Superior temporal gyrus (tissue), 1 donor: ENCODE results near the gene EPC1.
"Not testable (repeated sequence)": the region's sequence is repeated elsewhere in the genome, so short reads cannot be mapped to it uniquely, and the experiment has no call there.

ENCODE experiments used
- DNase-seq: peaks from one replicate; pipeline ENCODE4 v3.0.0-alpha.2; 2016; ENCODE audit errors: extremely low spot score

Gene EPC1

DNA sequence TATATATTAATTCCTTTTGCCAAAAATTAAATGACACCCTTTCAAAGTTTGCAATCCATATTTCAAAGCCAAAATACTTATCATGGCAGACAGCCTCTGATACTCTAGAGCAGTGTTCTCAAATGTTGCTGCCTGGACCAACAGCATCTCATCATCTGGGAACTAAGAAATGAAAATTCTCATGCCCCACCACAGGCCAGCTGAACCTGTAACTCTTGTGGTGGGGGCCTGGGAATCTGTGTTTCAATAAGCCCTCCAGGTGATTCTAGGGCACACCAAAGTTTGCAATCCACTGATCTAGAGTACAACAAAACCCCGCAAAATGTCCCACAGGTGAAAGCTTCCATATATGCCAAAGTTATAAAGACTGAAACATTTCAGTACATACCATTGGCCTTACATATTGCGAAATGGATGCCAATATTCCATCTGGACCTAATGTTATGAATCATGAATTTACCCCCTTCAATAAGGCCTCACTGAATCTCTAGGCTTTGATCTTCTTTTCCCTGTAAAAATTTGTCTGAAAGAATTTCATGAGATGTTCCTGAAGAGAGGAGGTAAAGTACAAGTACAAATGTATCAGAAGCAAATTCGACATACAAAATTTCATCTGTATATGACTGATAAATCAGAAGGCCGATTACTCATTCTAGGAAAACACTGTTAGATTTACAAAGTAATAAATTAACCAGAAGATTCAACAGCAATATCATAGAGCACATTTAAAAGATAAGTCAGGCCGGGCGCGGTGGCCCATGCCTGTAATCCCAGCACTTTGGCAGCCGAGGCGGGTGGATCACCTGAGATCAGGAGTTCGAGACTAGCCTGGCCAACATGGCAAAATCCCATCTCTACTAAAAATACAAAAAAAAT lies 25.3 kb upstream of the EPC1 start:
- no peak for DNase-seq

DNA sequence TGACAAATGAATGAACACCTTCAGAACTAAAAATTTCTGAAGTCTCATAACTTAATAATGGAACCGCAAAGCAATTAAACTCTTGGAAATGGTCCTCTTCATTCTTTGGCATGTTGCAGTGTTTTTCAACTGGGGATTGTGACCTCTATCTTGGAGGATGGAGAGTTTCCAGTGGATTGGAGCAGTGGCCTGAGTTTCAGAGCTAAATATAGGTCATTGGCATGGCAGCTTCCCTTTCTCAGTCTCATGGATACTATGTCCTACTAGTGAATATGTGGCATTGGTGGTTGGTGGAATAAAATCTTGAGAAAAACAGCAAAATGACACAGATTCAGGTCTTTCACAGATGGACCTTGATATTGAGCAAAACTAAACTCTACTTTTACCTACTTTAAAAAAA lies 24.1 kb upstream of the EPC1 start:
- no peak for DNase-seq

GRCh38 chr10:32367793-32368453 lies 21.0 kb upstream of the EPC1 start:
- DNase-seq = peak; percentile 92

DNA sequence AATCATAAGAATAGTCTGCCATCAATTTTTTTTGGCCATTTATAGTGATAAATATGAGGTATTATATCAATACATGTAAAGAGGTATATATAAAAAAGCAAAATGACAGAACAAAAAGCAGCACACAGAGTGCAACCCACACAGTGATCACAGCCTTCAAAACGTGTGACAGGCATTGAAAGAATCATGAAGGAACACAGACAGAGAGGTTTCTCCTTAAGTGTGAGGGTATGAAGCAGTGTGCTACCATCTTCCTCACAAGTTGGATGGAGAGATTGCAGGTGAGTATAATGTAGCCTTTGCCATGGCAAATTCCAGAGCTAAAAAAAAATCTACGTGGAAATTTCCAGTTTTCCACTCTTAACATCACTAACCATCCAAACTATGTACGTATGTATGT lies 19.6 kb upstream of the EPC1 start:
- no peak for DNase-seq

GRCh38 chr10:32366111-32366510 lies 19.2 kb upstream of the EPC1 start:
- DNase-seq = no peak

- DNase-seq = not testable (repeated sequence)
These were observed 18.4 kb upstream of the EPC1 start for GRCh38 chr10:32365404-32365803.

- no peak for DNase-seq
These were observed 15.6 kb upstream of the EPC1 start for GRCh38 chr10:32362571-32362970.

GRCh38 chr10:32360884-32361283 lies 13.9 kb upstream of the EPC1 start:
- DNase-seq = no peak

DNA sequence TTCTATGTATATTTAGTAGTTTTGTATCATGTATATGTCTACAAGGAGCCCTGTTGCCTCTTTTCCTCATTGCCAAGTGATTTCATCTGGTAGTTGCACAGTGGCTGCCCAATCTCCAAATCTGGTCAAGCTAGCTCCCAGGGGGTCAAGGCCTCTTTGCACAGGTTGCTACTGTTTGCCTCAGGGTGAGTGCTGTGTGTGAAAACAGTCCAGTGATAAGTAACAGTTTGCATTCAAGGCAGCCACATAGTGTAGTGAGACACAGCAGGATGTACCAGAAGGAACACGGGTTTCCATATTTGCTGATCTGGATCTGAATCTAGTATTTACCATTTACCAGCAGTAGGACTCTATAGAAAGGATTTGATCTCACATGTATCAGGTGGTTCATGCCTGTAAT lies 13.3 kb upstream of the EPC1 start:
- no peak for DNase-seq

GRCh38 chr10:32357056-32357735 lies 10.2 kb upstream of the EPC1 start:
- DNase-seq = no peak

DNA sequence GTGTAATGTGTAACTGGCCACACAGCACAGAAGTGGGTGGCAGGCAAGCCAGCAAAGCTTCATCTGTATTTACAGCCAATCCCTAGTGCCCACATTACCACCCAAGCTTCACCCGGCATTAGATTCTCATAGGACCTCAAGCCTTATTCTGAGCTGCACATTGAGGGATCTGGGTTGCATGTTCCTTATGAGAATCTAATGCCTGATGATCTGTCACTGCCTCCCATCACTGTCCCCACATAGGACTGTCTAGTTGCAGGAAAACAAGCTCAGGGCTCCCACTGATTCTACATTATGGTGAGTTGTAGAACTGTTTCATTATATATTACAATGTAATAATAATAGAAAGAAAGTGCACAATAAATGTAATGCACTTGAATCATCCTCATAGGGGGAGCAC lies 7.7 kb upstream of the EPC1 start:
- DNase-seq = not testable (repeated sequence)

GRCh38 chr10:32350811-32351350 lies 3.9 kb upstream of the EPC1 start:
- DNase-seq = no peak

DNA sequence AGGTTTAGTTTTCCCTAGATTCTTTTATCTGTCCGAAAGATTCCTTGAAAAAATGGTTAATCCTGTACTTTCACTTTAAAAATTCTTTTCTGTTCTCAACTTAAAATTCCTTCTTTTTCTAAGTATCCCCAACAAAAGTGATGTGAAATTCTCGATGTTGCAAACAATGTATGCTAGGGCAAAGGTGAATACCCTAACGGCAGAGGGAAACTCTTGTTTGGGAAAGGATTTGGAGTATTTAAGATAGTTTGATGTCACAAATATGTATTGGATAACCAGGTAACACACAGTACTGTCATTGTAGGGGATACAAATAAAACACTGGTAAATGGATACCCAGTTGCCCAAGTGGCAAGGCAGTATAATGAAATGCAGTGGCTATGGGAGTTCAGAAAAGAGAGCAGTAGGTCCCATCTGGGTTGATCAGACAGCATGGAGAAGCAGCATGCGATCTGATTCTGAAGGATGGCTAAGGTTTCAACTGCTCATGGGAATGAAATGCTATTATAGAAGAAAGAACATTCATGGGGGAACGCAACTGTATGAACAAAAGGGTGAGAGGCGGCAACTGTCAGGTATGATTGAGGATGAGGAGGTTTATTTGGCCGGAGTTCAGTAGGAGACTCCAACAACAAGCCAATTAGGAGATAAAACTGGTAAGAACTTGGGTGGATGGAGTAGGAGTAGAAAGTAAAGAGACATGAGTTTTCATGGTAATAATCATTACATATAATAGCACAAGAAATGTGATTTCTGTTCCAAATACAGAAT lies 3.2 kb upstream of the EPC1 start:
- no peak for DNase-seq

GRCh38 chr10:32349199-32349585 lies 2.2 kb upstream of the EPC1 start:
- no peak for DNase-seq

DNA sequence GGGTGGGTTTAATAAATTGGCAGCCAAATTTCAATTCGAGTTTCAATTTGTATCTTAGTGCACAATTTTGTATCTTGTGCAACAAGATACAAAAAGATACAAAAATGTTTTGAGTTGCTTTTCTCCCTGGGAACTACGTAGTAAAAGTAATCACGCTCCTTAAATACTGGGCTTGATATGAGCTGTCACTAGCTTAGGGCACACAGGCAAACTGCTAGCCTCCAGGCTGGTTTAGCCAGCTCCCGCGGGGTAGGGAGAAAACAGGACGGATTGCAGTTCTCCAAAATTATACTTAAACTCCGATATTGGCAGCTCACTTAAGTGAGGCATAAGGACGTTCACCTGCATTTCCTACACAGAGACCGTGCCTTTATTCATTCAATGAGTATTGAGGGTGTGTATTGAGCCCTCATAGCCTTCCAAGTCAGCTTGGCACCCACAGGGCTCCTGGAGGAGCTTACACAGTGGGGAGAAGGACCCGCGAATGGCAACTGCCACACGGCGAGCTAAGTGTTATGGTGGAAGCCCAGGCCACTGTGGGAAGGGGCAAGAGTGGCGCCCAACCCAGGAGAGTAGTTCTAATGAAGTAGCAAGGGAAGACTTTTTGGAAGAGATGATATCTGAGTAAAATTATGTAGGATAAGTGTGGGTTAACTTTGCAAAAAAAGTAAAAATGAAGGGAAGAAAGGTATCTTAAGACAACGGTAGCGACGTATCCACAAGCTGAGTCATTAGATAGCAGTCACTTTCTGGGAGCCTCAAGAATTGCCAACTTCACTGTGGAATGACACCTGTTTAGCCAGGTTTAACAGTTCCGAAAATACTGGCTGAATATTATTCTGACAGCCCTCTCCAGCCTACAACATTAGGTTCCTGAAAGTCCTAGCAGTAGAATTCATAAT lies 1.6 kb upstream of the EPC1 start:
- DNase-seq = no peak

DNA sequence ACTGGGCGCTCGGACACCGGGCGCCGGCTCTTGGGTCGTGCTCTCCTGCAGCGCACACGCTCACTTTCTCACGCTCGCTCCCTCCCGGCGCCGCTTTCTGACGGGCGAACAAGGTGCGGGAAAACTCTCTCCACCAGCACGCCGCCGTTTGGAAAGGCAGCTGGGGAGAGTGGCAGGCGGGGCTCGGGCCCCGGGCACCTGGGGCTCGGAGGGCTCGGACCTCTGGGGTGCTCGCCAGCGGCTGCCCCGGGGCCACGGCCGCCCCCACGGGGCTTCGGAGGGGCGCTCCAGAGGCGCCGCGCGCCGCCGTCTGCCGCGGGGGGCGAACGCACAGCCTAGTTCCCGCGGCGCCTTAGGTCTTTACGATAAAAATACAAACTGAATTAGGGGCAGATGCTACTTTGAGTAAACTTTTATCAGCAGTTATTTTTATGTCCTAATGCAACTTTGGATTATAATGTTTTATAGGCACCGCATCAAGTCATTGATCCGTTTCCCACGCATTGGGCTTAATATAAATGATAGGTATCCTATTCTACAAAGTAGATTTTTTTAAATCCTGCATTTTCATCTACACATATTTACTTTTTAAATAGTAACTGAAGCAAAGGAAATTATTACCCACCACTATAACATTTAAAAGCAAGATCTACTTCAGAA lies 535 bp upstream of the EPC1 start:
- peak; percentile 62 for DNase-seq

- peak; percentile 94 for DNase-seq
These were observed 816 bp downstream of the EPC1 start for GRCh38 chr10:32346134-32346550.

- no peak for DNase-seq
These were observed 5.4 kb downstream of the EPC1 start for GRCh38 chr10:32341596-32341995.

DNA sequence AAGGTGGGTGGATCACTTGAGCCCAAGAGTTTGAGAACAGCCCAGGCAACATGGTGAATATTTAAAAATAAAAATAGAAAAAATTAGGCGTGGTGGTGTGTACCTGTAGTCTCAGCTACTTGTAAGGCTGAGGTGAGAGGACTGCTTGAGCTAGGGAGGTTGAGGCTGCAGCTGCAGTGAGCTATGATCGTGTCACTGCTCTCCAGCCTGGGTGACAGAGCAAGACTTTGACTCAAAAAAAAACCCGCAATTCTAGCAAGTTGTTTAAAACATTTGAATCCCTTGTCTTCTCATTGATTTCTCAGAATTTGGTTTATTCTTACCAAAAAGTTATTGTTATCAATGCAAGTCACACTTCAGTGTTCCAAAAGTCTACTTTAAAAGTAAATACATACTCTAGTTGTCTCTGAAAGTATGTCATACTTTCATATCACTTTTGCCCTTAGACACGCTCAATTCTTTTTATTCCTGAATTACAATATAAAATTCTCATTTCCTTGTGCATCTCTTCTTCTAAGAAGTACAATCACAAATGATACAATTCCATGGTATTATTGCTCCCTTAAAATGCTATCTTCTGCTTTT lies 6.3 kb downstream of the EPC1 start:
- DNase-seq = no peak

- DNase-seq = no peak
These were observed 8.7 kb downstream of the EPC1 start for GRCh38 chr10:32338262-32338661.
